Measurements from ENCODE around the gene FGF14. TPM values are rescaled to one million over a fixed set of nuclear protein-coding genes. Genes with fewer than 3 reads are reported as not detected.

The FGF14 gene
- polyA plus RNA-seq (under 0.01 to 0.09 TPM in 2 of 3 replicates, not detected in the other), polyA minus RNA-seq (not detected in 3 replicates)
- not detected for polyA plus RNA-seq (2011; ENCODE audit: low read depth)
- 0.03 and 0.07 TPM in 2 replicates for polyA plus RNA-seq (2011; cell fraction: cytosol; rRNA removed)
- polyA plus RNA-seq (2011; cell fraction: nucleus; rRNA removed), result not detected in 2 replicates
- 0.02 TPM in 1 of 2 replicates, not detected in the other for polyA plus RNA-seq (2012; ENCODE audit: low replicate concordance)
- not detected for polyA minus RNA-seq (2011; cell fraction: cytosol; rRNA and poly(A)+ RNA removed)
- not detected in 2 replicates for polyA minus RNA-seq (2011; cell fraction: nucleus; rRNA and poly(A)+ RNA removed)

DNA sequence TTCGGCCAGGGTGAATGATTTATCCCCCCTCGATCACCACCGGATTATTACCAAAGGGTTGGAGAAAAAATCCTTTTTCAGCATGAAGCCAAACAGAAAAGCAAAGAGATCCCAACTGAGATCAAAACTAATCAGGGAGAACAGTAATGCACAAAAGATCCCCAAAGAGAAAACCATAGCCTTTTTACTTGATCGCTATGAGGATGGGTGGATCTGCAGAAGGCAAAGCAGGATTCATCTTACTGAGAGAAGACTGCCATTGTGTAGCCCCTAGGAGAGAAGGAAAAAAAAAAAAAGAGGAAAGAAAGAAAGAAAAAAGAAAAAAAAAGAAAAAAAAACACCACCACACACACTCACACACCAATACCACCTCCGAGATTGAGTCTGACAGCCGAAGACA lies at the start of gene FGF14:
FGF14 (minus strand) TSS at position 283 of the 400 bp plus-strand sequence.
- no peaks in the 10 kb centered on the region for H4K20me1 ChIP-seq (ENCODE audit: control insufficient read depth, extremely low read depth, insufficient read depth, low read length)
- no peaks in the 10 kb centered on the region for H3K9me3 ChIP-seq (ENCODE audit: control insufficient read depth, low read depth, low read length)
- H3K4me3 ChIP-seq (ENCODE audit: control insufficient read depth in 2 of 3, extremely low read depth in 1 of 3, insufficient read depth in 2 of 3, low read depth in 1 of 3, low read length in 3 of 3), result peak within 1 kb of the TSS; percentile 37 to 66 (median 59)
- DNase-seq (ENCODE audit: low read depth, low spot score) (no peak), FAIRE-seq (no peak)
- H3K79me2 ChIP-seq (ENCODE audit: control insufficient read depth, insufficient read depth, low read length), result no peaks in the 10 kb centered on the region
- no peak within 1 kb of the TSS for H3K9ac ChIP-seq (ENCODE audit: control insufficient read depth, extremely low read depth, insufficient read depth, low read length)
- peaks cover 24% of the 10 kb centered on the region for H3K4me1 ChIP-seq (ENCODE audit: control insufficient read depth, extremely low read depth, insufficient read depth, low read length)
- no peaks in the 10 kb centered on the region for H3K9me1 ChIP-seq (ENCODE audit: control insufficient read depth, extremely low read depth, insufficient read depth, low read length)
- H2AFZ ChIP-seq (ENCODE audit: control insufficient read depth, low read length), result peak within 1 kb of the TSS; percentile 54
- TF ChIP-seq CTCF (optimal IDR thresholded peaks at IDR 0.05 in 1 of 3, IDR thresholded peaks at IDR 0.05 in 1 of 3, conservative IDR thresholded peaks at IDR 0.05 in 1 of 3; ENCODE audit: extremely low read depth in 1 of 3, insufficient read depth in 2 of 3, low read length in 3 of 3) (no peak), EZH2 (IDR thresholded peaks at IDR 0.05; ENCODE audit: low read length) (no peak)
- peak within 1 kb of the TSS; percentile 76 for H3K4me2 ChIP-seq (ENCODE audit: control insufficient read depth, extremely low read depth, insufficient read depth, low read depth, low read length)
- dilution Hi-C loops (cut with MboI; ENCODE audit: extremely low pct_ligation_motif_present, low sequenced_read_pairs), result no loop called here
- no peaks in the 10 kb centered on the region for H3K36me3 ChIP-seq (ENCODE audit: control insufficient read depth in 2 of 2, extremely low read depth in 1 of 2, insufficient read depth in 2 of 2, low read length in 2 of 2)
- H3K27ac ChIP-seq (ENCODE audit: control insufficient read depth, insufficient read depth, low read length), result no peak within 1 kb of the TSS
- peaks cover 30% of the 10 kb centered on the region for H3K27me3 ChIP-seq (ENCODE audit: control insufficient read depth, extremely low read depth, insufficient read depth, low read length)

DNA sequence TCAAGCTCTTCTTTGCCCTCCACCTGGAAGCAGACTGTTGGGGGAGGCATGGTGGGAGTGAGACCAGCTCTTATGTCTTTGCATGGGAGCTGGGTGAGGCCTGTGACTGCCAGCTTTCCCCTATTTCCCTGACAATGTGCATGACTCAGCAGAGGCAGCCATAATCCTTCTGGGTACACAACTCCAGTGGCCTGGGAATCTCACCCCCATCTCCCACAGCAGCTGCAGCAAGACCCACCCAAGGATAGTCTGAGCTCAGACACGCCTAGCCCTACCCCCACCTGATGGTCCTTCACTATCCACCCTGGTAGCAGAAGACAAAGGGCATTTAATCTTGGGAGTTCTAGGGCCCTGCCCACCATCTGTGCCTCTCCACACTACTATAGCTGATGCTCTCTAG lies 41.4 kb upstream of the FGF14 start:
- Histone ChIP-seq H3K79me2 (ENCODE audit: control insufficient read depth, insufficient read depth, low read length) (no peaks in the 10 kb centered on the region), H3K9me3 (ENCODE audit: control insufficient read depth, low read depth, low read length) (no peaks in the 10 kb centered on the region), H2AFZ (ENCODE audit: control insufficient read depth, low read length) (peak overlapping the region; percentile 13), H4K20me1 (ENCODE audit: control insufficient read depth, extremely low read depth, insufficient read depth, low read length) (no peaks in the 10 kb centered on the region), H3K4me2 (ENCODE audit: control insufficient read depth, extremely low read depth, insufficient read depth, low read depth, low read length) (no peak overlapping the region), H3K4me1 (ENCODE audit: control insufficient read depth, extremely low read depth, insufficient read depth, low read length) (peaks cover 8% of the 10 kb centered on the region), H3K9ac (ENCODE audit: control insufficient read depth, extremely low read depth, insufficient read depth, low read length) (no peak overlapping the region), H3K27me3 (ENCODE audit: control insufficient read depth, extremely low read depth, insufficient read depth, low read length) (no peaks in the 10 kb centered on the region), H3K9me1 (ENCODE audit: control insufficient read depth, extremely low read depth, insufficient read depth, low read length) (no peaks in the 10 kb centered on the region), H3K27ac (ENCODE audit: control insufficient read depth, insufficient read depth, low read length) (no peak overlapping the region), H3K36me3 (ENCODE audit: control insufficient read depth in 2 of 2, extremely low read depth in 1 of 2, insufficient read depth in 2 of 2, low read length in 2 of 2) (no peaks in the 10 kb centered on the region), H3K4me3 (ENCODE audit: control insufficient read depth in 2 of 3, extremely low read depth in 1 of 3, insufficient read depth in 2 of 3, low read depth in 1 of 3, low read length in 3 of 3) (no peak overlapping the region)
- TF ChIP-seq EZH2 (IDR thresholded peaks at IDR 0.05; ENCODE audit: low read length) (no peak), CTCF (optimal IDR thresholded peaks at IDR 0.05 in 1 of 3, IDR thresholded peaks at IDR 0.05 in 1 of 3, conservative IDR thresholded peaks at IDR 0.05 in 1 of 3; ENCODE audit: extremely low read depth in 1 of 3, insufficient read depth in 2 of 3, low read length in 3 of 3) (no peak)
- dilution Hi-C loops (cut with MboI; ENCODE audit: extremely low pct_ligation_motif_present, low sequenced_read_pairs), result no loop called here
- FAIRE-seq (no peak), DNase-seq (ENCODE audit: low read depth, low spot score) (no peak)

Measured in keratinocyte (primary cell).